Smooth muscle cell (in vitro differentiated cells): ENCODE data around the gene EXOSC9. TPM values are rescaled to one million over a fixed set of nuclear protein-coding genes. Genes with fewer than 3 reads are reported as not detected.

Source experiments
- DNase-seq: peaks from one replicate; lab custom pipeline; 2025; ENCODE audit not compliant: unreplicated experiment; lab: John Stamatoyannopoulos, UW
- H2AFZ ChIP-seq: fragments of 200-600 bp; sonication (generic); 2 replicates; pipeline ENCODE4 v1.6.0; 2016; ENCODE audit warnings: antibody characterized with exemption, low read depth, mild to moderate bottlenecking
- H3F3A ChIP-seq: fragments of 200-600 bp; sonication (generic); 2 replicates; pipeline ENCODE4 v1.6.0; 2017; ENCODE audit warnings: antibody characterized with exemption, low read depth
- H3K27ac ChIP-seq: fragments of 200-600 bp; sonication (generic); 2 replicates; pipeline ENCODE4 v1.5.1; 2016; ENCODE audit warnings: low read depth, mild to moderate bottlenecking
- H3K27me3 ChIP-seq: fragments of 200-600 bp; sonication (generic); 2 replicates; pipeline ENCODE4 v1.6.1; 2016; ENCODE audit warnings: low read depth, mild to moderate bottlenecking
- H3K36me3 ChIP-seq: fragments of 200-600 bp; sonication (generic); 2 replicates; pipeline ENCODE4 v1.5.1; 2016; ENCODE audit warnings: low read depth
- H3K4me1 ChIP-seq: fragments of 200-600 bp; sonication (generic); 2 replicates; pipeline ENCODE4 v1.5.1; 2016; ENCODE audit warnings: low read depth
- H3K4me2 ChIP-seq: fragments of 200-600 bp; sonication (generic); 2 replicates; pipeline ENCODE4 v1.6.0; 2016; ENCODE audit warnings: mild to moderate bottlenecking
- H3K4me3 ChIP-seq: fragments of 200-600 bp; sonication (generic); 2 replicates; pipeline ENCODE4 v1.5.1; 2016; ENCODE audit warnings: mild to moderate bottlenecking
- H3K79me2 ChIP-seq: fragments of 200-600 bp; sonication (generic); 2 replicates; pipeline ENCODE4 v1.6.0; 2016; ENCODE audit warnings: low read depth, mild to moderate bottlenecking
- H3K9ac ChIP-seq: fragments of 200-600 bp; sonication (generic); 2 replicates; pipeline ENCODE4 v1.6.0; 2016; ENCODE audit warnings: low read depth
- H3K9me3 ChIP-seq: fragments of 200-600 bp; sonication (generic); replicated peaks from 2 replicates; pipeline ENCODE4 v1.5.1; 2016; ENCODE audit warnings: low read depth
- H4K20me1 ChIP-seq: fragments of 200-600 bp; sonication (generic); 2 replicates; pipeline ENCODE4 v1.6.0; 2016; ENCODE audit warnings: low read depth
- CTCF ChIP-seq: fragments of 200-600 bp; sonication (generic); IDR thresholded peaks from 2 replicates; pipeline ENCODE4 v1.5.1; 2017; ENCODE audit warnings: borderline replicate concordance, mild to moderate bottlenecking, antibody characterized with exemption; ENCODE audit not compliant: insufficient read depth, poor library complexity, severe bottlenecking
- WGBS: methylation state at CpG from one replicate; pipeline ENCODE4 v1.1.7; 2016; ENCODE audit warnings: low lambda C conversion rate; 5-methylcytosine and 5-hydroxymethylcytosine counted together
- polyA plus RNA-seq: library from polyadenylated mRNA; unstranded; fragments of >200 nt; fragmentation: Nextera tagmentation; extraction: Ambion mirVana; gene quantifications from 2 replicates; pipeline ENCODE4 v1.2.1, GENCODE V29; 2016
- total RNA-seq: library from RNA; depleted of rRNA; stranded (reverse); fragments of >200 nt; gene quantifications from 2 replicates; pipeline ENCODE4 v1.2.3, GENCODE V29; 2014

Gene EXOSC9
- total and polyA plus RNA-seq, 2 experiments from 2014 or later, result 31.8 to 45.1 TPM

GRCh38 chr4:121838136-121838535 lies 37.0 kb downstream of the EXOSC9 start:
- no peaks in the 10 kb centered on the region for H3K4me1 ChIP-seq
- H3K36me3 ChIP-seq, result peaks cover 13% of the 10 kb centered on the region
- no peaks in the 10 kb centered on the region for H3K27me3 ChIP-seq
- TF ChIP-seq CTCF, result no peak
- no peaks in the 10 kb centered on the region for H3K79me2 ChIP-seq
- no peak overlapping the region for H3K9ac ChIP-seq
- no peak overlapping the region for H3K4me3 ChIP-seq
- H2AFZ ChIP-seq, result no peak overlapping the region
- H3F3A ChIP-seq, result no peaks in the 10 kb centered on the region
- DNase-seq, result no peak
- H3K4me2 ChIP-seq, result no peak overlapping the region
- H3K9me3 ChIP-seq, result no peaks in the 10 kb centered on the region
- H3K27ac ChIP-seq, result no peak overlapping the region
- no peaks in the 10 kb centered on the region for H4K20me1 ChIP-seq

- 96% methylated on average over 4 of the region's 4 CpGs for WGBS
- no peaks in the 10 kb centered on the region for H3K4me1 ChIP-seq
- no peaks in the 10 kb centered on the region for H3K9me3 ChIP-seq
- no peaks in the 10 kb centered on the region for H3F3A ChIP-seq
- no peak overlapping the region for H3K4me3 ChIP-seq
- no peak overlapping the region for H2AFZ ChIP-seq
- H3K27ac ChIP-seq, result no peak overlapping the region
- no peak overlapping the region for H3K4me2 ChIP-seq
- no peaks in the 10 kb centered on the region for H3K79me2 ChIP-seq
- no peak for DNase-seq
- no peak for TF ChIP-seq CTCF
- H3K9ac ChIP-seq, result no peak overlapping the region
- no peaks in the 10 kb centered on the region for H4K20me1 ChIP-seq
- H3K36me3 ChIP-seq, result peaks cover 11% of the 10 kb centered on the region
- H3K27me3 ChIP-seq, result no peaks in the 10 kb centered on the region
Observed at GRCh38 chr4:121842862-121843261, 41.7 kb downstream of the EXOSC9 start.

GRCh38 chr4:121846662-121847061 lies 45.5 kb downstream of the EXOSC9 start:
- H3F3A ChIP-seq, result no peaks in the 10 kb centered on the region
- H3K4me3 ChIP-seq, result no peak overlapping the region
- no peak overlapping the region for H3K27ac ChIP-seq
- H2AFZ ChIP-seq, result no peak overlapping the region
- DNase-seq, result no peak
- no peak overlapping the region for H3K4me2 ChIP-seq
- no peaks in the 10 kb centered on the region for H3K9me3 ChIP-seq
- no peaks in the 10 kb centered on the region for H3K4me1 ChIP-seq
- H3K79me2 ChIP-seq, result no peaks in the 10 kb centered on the region
- 91% methylated on average over 6 of the region's 6 CpGs for WGBS
- H4K20me1 ChIP-seq, result no peaks in the 10 kb centered on the region
- no peak for TF ChIP-seq CTCF
- H3K9ac ChIP-seq, result no peak overlapping the region
- H3K36me3 ChIP-seq, result peaks cover 16% of the 10 kb centered on the region
- H3K27me3 ChIP-seq, result no peaks in the 10 kb centered on the region

- Histone ChIP-seq H3K9me3 (no peaks in the 10 kb centered on the region), H4K20me1 (no peaks in the 10 kb centered on the region)
- 97% methylated on average over 1 of the region's 1 CpG for WGBS
Observed at GRCh38 chr4:121851354-121851753, 50.2 kb downstream of the EXOSC9 start.

More at GRCh38 chr4:121851354-121851753, 50.2 kb downstream of the EXOSC9 start:
- H3K79me2 ChIP-seq, result no peaks in the 10 kb centered on the region
- no peaks in the 10 kb centered on the region for H3K4me1 ChIP-seq
- no peak overlapping the region for H3K9ac ChIP-seq
- H2AFZ ChIP-seq, result no peak overlapping the region
- H3K4me2 ChIP-seq, result no peak overlapping the region
- no peak overlapping the region for H3K27ac ChIP-seq
- H3F3A ChIP-seq, result no peaks in the 10 kb centered on the region
- peaks cover 5% of the 10 kb centered on the region for H3K36me3 ChIP-seq
- DNase-seq, result no peak
- H3K27me3 ChIP-seq, result no peaks in the 10 kb centered on the region
- TF ChIP-seq CTCF, result no peak
- H3K4me3 ChIP-seq, result no peak overlapping the region
